ENCODE measurements around the gene SNTA1. TPM values are rescaled to one million over a fixed set of nuclear protein-coding genes. Genes with fewer than 3 reads are reported as not detected.

Gene SNTA1
- total RNA-seq, 1 experiment from 2014 or later, result 9.9 TPM

DNA sequence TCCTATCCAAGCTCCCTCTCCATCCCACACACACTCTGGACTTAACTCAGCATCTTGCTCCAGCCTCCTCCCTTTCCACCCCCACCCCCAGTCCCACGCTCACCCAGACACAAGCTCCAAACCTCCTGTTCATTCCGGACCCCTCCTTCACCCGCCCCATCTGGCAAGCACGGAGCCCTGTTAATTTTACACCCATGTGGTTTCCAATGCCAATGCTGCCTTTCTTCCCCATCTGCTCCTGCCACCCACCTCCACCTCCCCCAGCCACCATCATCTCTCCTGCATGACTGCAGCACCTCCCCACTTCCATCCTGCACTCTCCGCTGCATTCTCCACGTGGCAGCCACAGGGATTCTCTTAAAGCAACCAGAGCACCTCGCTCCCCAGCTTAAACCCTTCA is 32.3 kb downstream of the SNTA1 start:
- TF ChIP-seq, protein P1, sequence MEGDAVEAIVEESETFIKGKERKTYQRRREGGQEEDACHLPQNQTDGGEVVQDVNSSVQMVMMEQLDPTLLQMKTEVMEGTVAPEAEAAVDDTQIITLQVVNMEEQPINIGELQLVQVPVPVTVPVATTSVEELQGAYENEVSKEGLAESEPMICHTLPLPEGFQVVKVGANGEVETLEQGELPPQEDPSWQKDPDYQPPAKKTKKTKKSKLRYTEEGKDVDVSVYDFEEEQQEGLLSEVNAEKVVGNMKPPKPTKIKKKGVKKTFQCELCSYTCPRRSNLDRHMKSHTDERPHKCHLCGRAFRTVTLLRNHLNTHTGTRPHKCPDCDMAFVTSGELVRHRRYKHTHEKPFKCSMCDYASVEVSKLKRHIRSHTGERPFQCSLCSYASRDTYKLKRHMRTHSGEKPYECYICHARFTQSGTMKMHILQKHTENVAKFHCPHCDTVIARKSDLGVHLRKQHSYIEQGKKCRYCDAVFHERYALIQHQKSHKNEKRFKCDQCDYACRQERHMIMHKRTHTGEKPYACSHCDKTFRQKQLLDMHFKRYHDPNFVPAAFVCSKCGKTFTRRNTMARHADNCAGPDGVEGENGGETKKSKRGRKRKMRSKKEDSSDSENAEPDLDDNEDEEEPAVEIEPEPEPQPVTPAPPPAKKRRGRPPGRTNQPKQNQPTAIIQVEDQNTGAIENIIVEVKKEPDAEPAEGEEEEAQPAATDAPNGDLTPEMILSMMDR (conservative IDR thresholded peaks at IDR 0.05), result no peak
- Histone ChIP-seq H3K79me2 (ENCODE audit: insufficient read depth, low read length) (no peaks in the 10 kb centered on the region), H2BK5ac (ENCODE audit: insufficient read length, low read length) (no peak overlapping the region), H3K56ac (ENCODE audit: insufficient read length, low read depth, low read length) (no peak overlapping the region), H3K23me2 (ENCODE audit: insufficient read length, low read depth, low read length, poor library complexity, severe bottlenecking) (no peaks in the 10 kb centered on the region), H3K79me1 (ENCODE audit: insufficient read depth, low read depth, low read length, poor library complexity, severe bottlenecking) (no peaks in the 10 kb centered on the region), H2BK120ac (ENCODE audit: low read depth, low read length, poor library complexity, severe bottlenecking) (no peak overlapping the region), H4K5ac (ENCODE audit: insufficient read length, low read depth, low read length) (no peak overlapping the region), H3K9ac (ENCODE audit: extremely low read depth, insufficient read length, low read length) (no peak overlapping the region), H3K4ac (ENCODE audit: low read depth, low read length) (no peak overlapping the region), H2BK12ac (ENCODE audit: insufficient read length, low read depth, low read length) (no peak overlapping the region), H3K4me2 (ENCODE audit: insufficient read depth, insufficient read length, low read length) (no peak overlapping the region), H2BK20ac (ENCODE audit: low read depth, low read length, poor library complexity, severe bottlenecking) (no peak overlapping the region), H3K4me1 (ENCODE audit: insufficient read depth, low read length) (no peaks in the 10 kb centered on the region), H3T11ph (ENCODE audit: low read length) (no peak overlapping the region), H3K18ac (ENCODE audit: insufficient read length, low read depth, low read length) (no peak overlapping the region), H4K91ac (ENCODE audit: insufficient read length, low read depth, low read length) (no peak overlapping the region), H3K9me3 (ENCODE audit: control insufficient read depth, low read depth, low read length) (no peaks in the 10 kb centered on the region), H3K14ac (ENCODE audit: insufficient read depth, low read length) (no peak overlapping the region), H2AFZ (ENCODE audit: low read length) (no peak overlapping the region), H4K20me1 (ENCODE audit: control insufficient read depth, insufficient read depth, insufficient read length) (no peaks in the 10 kb centered on the region), H2AK5ac (ENCODE audit: insufficient read length, low read length) (no peak overlapping the region), H3K27me3 (ENCODE audit: insufficient read depth, low read length) (no peaks in the 10 kb centered on the region), H4K8ac (replicated peaks; ENCODE audit: insufficient read length, low read depth, low read length) (no peak overlapping the region), H3K23ac (ENCODE audit: insufficient read length, low read depth, low read length) (no peak overlapping the region), H3K27ac (ENCODE audit: insufficient read length, low read depth, low read length) (no peak overlapping the region), H2BK15ac (ENCODE audit: low read depth, low read length) (no peak overlapping the region)
- Mint-ChIP-seq H3K4me3 (no peak overlapping the region), H3K4me1 (0 out of 4 replicates have a peak, but pooled peaks cover 0 to 3% of the 10 kb centered on the region in 2 experiments), H3K27me3 (ENCODE audit: low read depth) (no peaks in the 10 kb centered on the region), H3K36me3 (ENCODE audit: insufficient read depth in 1 of 3, low read depth in 3 of 3) (peaks cover 0 to 19% (median 10%) of the 10 kb centered on the region in 3 experiments; a peak in 3 of 7 replicates), H3K9me3 (no peaks in the 10 kb centered on the region), H3K27ac (peak overlapping the region in 2 of 3 experiments; percentile 62 to 72; a peak in 1 of 7 replicates)
- DNase-seq, result no peak
- no CpG with 5 or more reads among the region's 7 CpGs for WGBS (ENCODE audit: extremely low coverage, insufficient read length, low lambda C conversion rate)

All from H9 (cell line).